ENCODE data around the gene RALGPS2.

The RALGPS2 gene

DNA sequence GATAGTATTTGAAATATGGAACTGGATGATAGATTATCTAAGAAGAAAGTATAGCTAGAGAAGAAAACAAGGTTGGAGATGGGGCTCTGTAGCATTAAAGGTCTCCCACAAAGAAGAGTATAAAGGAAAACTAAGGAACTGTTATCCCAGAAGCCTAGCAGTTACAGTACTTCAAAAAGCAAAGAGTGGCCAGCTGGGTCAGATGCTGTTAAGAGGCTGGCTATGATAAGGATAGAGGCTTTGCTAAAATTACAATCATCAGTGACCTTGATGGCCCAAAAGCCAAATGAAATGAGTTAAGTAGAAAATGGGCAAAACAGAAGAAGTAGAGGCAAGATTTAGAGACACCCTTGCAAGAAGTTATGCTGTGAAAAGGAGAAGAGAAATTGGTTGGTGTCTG lies 170.9 kb downstream of the RALGPS2 start:
- TF ChIP-seq MYC (IDR thresholded peaks at IDR 0.05; ENCODE audit: low read depth, low read length), result no peak
- TF ChIP-seq, protein P1, sequence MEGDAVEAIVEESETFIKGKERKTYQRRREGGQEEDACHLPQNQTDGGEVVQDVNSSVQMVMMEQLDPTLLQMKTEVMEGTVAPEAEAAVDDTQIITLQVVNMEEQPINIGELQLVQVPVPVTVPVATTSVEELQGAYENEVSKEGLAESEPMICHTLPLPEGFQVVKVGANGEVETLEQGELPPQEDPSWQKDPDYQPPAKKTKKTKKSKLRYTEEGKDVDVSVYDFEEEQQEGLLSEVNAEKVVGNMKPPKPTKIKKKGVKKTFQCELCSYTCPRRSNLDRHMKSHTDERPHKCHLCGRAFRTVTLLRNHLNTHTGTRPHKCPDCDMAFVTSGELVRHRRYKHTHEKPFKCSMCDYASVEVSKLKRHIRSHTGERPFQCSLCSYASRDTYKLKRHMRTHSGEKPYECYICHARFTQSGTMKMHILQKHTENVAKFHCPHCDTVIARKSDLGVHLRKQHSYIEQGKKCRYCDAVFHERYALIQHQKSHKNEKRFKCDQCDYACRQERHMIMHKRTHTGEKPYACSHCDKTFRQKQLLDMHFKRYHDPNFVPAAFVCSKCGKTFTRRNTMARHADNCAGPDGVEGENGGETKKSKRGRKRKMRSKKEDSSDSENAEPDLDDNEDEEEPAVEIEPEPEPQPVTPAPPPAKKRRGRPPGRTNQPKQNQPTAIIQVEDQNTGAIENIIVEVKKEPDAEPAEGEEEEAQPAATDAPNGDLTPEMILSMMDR (IDR thresholded peaks at IDR 0.05; ENCODE audit: low read depth, low read length), result no peak
- TF ChIP-seq POLR2A (IDR thresholded peaks at IDR 0.05; ENCODE audit: extremely low read depth, insufficient read length), result no peak
- TF ChIP-seq, protein P2, sequence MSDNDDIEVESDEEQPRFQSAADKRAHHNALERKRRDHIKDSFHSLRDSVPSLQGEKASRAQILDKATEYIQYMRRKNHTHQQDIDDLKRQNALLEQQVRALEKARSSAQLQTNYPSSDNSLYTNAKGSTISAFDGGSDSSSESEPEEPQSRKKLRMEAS (IDR thresholded peaks at IDR 0.05; ENCODE audit: low read depth, low read length), result no peak
- H3K4me3 ChIP-seq (ENCODE audit: low read depth, low read length), result no peak overlapping the region
- no peak for DNase-seq (ENCODE audit: low read depth)

DNA sequence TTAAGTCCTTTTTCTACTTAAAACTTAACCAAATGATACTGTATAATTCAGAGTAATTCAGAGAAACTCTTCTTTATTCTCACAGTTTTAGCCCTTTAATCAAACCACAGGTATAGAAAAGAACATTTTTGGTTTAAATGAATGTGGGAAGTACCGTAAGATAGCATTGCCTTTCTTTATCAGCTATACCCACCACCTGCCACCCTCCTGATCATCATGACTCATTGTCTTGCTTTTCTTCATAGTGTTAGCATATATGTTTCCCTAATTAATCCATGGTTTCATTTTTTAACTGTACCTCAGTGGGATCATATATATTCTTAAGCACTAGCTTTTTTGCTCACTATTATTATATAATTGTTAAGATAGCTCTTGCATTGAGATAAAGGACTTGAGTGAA lies 173.4 kb downstream of the RALGPS2 start:
- TF ChIP-seq, protein P2 (IDR thresholded peaks at IDR 0.05; ENCODE audit: low read depth, low read length), result no peak
- TF ChIP-seq, protein P1 (IDR thresholded peaks at IDR 0.05; ENCODE audit: low read depth, low read length), result no peak
- TF ChIP-seq POLR2A (IDR thresholded peaks at IDR 0.05; ENCODE audit: extremely low read depth, insufficient read length), result no peak
- no peak for TF ChIP-seq MYC (IDR thresholded peaks at IDR 0.05; ENCODE audit: low read depth, low read length)
- DNase-seq (ENCODE audit: low read depth), result no peak

DNA sequence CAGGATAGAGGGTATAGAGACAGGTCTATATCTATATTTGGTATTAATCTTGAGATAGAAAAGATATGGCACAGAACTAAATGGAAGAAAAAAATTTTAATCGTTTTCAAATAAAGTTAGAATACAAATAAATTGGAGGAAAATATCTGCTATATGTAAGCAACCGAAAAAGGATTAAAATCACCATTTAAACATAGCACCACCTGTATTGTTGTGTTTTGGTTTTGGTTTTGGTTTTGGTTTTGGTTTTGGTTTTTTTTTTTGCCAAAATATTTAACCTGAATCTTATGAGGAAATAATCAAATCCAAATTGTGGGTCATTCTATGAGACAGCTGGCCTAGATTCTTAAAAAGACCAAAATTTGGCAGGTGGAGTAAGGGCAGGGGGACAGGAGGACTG lies 174.4 kb downstream of the RALGPS2 start:
- no peak for DNase-seq (ENCODE audit: low read depth)
- no peak for TF ChIP-seq POLR2A (IDR thresholded peaks at IDR 0.05; ENCODE audit: extremely low read depth, insufficient read length)
- TF ChIP-seq, protein P2 (IDR thresholded peaks at IDR 0.05; ENCODE audit: low read depth, low read length), result no peak
- TF ChIP-seq, protein P1 (IDR thresholded peaks at IDR 0.05; ENCODE audit: low read depth, low read length), result no peak
- no peak for TF ChIP-seq MYC (IDR thresholded peaks at IDR 0.05; ENCODE audit: low read depth, low read length)
- no peak overlapping the region for H3K4me3 ChIP-seq (ENCODE audit: low read depth, low read length)

More for the DNA sequence above, 173.4 kb downstream of the RALGPS2 start:
- no peak overlapping the region for H3K4me3 ChIP-seq (ENCODE audit: low read depth, low read length)

DNA sequence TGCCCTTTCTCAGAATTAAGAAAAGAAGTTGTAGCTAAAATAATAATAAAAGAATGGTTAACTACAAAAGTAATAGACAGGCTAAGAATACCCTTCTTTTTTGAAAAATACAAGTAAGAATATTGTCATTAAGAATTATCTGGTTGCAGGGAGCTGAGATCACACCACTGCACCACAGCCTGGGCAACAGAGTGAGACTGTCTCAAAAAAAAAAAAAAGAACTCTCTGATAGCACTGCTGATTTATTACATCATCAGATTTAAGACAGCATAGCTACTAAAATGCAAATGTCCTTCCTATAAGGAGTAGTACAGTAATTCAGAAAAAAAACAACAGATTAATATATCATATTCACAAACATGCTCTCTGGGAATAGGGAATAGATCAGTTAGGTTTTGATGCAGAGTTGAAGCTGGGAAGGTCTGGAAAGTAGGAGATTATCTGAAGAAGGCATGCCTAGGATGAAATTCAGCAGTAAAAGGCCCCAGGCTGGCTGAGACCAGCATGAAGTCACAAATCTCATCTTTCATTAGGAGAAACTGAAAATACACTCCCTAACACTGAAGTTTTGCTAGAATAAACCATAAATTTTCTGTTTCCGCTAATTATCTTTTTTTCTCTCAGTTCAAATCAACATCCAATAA lies 176.6 kb downstream of the RALGPS2 start:
- no peak overlapping the region for H3K4me3 ChIP-seq (ENCODE audit: low read depth, low read length)
- no peak for DNase-seq (ENCODE audit: low read depth)
- TF ChIP-seq, protein P1 (IDR thresholded peaks at IDR 0.05; ENCODE audit: low read depth, low read length), result no peak
- TF ChIP-seq, protein P2 (IDR thresholded peaks at IDR 0.05; ENCODE audit: low read depth, low read length), result no peak
- TF ChIP-seq MYC (IDR thresholded peaks at IDR 0.05; ENCODE audit: low read depth, low read length), result no peak
- TF ChIP-seq POLR2A (IDR thresholded peaks at IDR 0.05; ENCODE audit: extremely low read depth, insufficient read length), result no peak

DNA sequence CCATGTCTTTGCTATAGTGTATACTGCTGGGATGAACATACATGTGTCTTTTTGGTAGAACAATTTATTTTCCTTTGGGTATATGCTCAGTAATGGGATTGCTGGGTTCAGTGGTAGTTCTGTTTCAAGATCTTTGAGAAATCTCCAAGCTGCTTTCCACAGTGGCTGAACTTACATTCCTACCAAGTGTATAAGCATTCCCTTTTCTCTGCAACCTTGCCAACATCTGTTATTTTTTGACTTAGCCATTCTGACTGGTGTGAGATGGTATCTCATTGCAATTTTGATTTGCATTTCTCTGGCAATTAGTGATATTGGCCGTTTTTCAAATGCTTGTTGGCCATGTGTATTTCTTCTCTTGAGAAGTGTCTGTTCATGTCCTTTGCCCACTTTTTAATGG lies 183.3 kb downstream of the RALGPS2 start:
- H3K4me3 ChIP-seq (ENCODE audit: low read depth, low read length), result no peak overlapping the region
- TF ChIP-seq MYC (IDR thresholded peaks at IDR 0.05; ENCODE audit: low read depth, low read length) (no peak), POLR2A (IDR thresholded peaks at IDR 0.05; ENCODE audit: extremely low read depth, insufficient read length) (no peak)
- TF ChIP-seq, protein P2 (IDR thresholded peaks at IDR 0.05; ENCODE audit: low read depth, low read length), result no peak
- TF ChIP-seq, protein P1 (IDR thresholded peaks at IDR 0.05; ENCODE audit: low read depth, low read length), result no peak
- DNase-seq (ENCODE audit: low read depth), result no peak

Data from NB4 (cell line).